Measurements from ENCODE around the gene ST3GAL2. TPM values are rescaled to one million over a fixed set of nuclear protein-coding genes. Genes with fewer than 3 reads are reported as not detected.

ST3GAL2 gene
- total and polyA plus RNA-seq, 9 of the 15 experiments (the other 6 are each of a cell fraction or from before 2014, with no cell fraction given), result 1.5 to 108 (median 34.3) TPM

DNA sequence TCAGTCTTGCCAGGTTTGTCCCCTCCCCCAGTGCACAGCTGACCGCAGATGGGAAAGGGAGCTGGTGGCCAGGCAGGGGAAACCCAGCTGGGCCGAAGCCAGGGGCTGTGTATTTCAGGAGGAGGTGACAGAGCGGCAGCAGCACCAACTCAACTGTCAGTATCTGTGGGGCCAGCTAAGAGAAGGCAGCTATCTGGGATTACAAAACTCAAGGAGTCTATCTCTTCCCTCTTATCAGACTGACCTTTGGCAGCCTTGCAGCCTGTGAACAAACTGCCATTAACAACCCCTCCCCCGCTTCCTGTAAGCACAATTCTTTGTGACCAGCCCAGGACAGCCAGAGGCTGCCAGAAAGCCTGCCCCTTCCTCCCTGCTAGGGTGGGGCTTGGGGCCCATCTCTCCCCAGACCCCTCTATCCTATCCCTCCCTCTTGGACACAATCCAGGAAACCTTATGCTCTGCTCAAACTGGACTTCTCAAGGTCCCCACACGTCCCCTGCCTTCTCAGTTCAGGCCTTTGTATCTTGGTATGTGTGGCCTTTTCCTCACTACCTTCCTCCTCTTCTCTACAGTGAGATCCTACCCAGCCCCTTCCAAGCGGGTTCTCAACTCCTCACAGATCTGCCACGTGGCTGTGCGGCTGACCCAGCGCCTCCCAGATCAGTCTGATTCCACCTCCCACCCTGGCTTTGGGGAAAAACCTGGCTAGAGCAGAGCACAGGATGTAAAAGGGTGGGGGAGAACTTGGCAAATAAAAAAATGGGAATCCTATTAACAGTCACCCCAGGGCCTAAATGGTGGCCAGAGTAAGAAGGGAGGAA, 10.5 kb downstream of the ST3GAL2 start (continued):
- TF ChIP-seq, protein P1, sequence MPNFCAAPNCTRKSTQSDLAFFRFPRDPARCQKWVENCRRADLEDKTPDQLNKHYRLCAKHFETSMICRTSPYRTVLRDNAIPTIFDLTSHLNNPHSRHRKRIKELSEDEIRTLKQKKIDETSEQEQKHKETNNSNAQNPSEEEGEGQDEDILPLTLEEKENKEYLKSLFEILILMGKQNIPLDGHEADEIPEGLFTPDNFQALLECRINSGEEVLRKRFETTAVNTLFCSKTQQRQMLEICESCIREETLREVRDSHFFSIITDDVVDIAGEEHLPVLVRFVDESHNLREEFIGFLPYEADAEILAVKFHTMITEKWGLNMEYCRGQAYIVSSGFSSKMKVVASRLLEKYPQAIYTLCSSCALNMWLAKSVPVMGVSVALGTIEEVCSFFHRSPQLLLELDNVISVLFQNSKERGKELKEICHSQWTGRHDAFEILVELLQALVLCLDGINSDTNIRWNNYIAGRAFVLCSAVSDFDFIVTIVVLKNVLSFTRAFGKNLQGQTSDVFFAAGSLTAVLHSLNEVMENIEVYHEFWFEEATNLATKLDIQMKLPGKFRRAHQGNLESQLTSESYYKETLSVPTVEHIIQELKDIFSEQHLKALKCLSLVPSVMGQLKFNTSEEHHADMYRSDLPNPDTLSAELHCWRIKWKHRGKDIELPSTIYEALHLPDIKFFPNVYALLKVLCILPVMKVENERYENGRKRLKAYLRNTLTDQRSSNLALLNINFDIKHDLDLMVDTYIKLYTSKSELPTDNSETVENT (CRISPR knock-in tag; IDR thresholded peaks at IDR 0.05), result no peak
- TF ChIP-seq, protein P2, sequence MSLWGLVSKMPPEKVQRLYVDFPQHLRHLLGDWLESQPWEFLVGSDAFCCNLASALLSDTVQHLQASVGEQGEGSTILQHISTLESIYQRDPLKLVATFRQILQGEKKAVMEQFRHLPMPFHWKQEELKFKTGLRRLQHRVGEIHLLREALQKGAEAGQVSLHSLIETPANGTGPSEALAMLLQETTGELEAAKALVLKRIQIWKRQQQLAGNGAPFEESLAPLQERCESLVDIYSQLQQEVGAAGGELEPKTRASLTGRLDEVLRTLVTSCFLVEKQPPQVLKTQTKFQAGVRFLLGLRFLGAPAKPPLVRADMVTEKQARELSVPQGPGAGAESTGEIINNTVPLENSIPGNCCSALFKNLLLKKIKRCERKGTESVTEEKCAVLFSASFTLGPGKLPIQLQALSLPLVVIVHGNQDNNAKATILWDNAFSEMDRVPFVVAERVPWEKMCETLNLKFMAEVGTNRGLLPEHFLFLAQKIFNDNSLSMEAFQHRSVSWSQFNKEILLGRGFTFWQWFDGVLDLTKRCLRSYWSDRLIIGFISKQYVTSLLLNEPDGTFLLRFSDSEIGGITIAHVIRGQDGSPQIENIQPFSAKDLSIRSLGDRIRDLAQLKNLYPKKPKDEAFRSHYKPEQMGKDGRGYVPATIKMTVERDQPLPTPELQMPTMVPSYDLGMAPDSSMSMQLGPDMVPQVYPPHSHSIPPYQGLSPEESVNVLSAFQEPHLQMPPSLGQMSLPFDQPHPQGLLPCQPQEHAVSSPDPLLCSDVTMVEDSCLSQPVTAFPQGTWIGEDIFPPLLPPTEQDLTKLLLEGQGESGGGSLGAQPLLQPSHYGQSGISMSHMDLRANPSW (CRISPR knock-in tag; IDR thresholded peaks at IDR 0.05), result no peak
- TF ChIP-seq, protein P3, sequence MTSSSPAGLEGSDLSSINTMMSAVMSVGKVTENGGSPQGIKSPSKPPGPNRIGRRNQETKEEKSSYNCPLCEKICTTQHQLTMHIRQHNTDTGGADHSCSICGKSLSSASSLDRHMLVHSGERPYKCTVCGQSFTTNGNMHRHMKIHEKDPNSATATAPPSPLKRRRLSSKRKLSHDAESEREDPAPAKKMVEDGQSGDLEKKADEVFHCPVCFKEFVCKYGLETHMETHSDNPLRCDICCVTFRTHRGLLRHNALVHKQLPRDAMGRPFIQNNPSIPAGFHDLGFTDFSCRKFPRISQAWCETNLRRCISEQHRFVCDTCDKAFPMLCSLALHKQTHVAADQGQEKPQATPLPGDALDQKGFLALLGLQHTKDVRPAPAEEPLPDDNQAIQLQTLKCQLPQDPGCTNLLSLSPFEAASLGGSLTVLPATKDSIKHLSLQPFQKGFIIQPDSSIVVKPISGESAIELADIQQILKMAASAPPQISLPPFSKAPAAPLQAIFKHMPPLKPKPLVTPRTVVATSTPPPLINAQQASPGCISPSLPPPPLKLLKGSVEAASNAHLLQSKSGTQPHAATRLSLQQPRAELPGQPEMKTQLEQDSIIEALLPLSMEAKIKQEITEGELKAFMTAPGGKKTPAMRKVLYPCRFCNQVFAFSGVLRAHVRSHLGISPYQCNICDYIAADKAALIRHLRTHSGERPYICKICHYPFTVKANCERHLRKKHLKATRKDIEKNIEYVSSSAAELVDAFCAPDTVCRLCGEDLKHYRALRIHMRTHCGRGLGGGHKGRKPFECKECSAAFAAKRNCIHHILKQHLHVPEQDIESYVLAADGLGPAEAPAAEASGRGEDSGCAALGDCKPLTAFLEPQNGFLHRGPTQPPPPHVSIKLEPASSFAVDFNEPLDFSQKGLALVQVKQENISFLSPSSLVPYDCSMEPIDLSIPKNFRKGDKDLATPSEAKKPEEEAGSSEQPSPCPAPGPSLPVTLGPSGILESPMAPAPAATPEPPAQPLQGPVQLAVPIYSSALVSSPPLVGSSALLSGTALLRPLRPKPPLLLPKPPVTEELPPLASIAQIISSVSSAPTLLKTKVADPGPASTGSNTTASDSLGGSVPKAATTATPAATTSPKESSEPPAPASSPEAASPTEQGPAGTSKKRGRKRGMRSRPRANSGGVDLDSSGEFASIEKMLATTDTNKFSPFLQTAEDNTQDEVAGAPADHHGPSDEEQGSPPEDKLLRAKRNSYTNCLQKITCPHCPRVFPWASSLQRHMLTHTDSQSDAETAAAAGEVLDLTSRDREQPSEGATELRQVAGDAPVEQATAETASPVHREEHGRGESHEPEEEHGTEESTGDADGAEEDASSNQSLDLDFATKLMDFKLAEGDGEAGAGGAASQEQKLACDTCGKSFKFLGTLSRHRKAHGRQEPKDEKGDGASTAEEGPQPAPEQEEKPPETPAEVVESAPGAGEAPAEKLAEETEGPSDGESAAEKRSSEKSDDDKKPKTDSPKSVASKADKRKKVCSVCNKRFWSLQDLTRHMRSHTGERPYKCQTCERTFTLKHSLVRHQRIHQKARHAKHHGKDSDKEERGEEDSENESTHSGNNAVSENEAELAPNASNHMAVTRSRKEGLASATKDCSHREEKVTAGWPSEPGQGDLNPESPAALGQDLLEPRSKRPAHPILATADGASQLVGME (CRISPR knock-in tag; IDR thresholded peaks at IDR 0.05), result 0 out of 2 replicates have a peak, but pooled peaks have one; percentile 36
- TF ChIP-seq CAMTA2 (CRISPR knock-in tag; conservative IDR thresholded peaks at IDR 0.05), result no peak
- peak; percentile 10; the same call in 1 of the 2 replicates for TF ChIP-seq KLF13 (tag; IDR thresholded peaks at IDR 0.05; ENCODE audit: borderline replicate concordance, low read depth)
- peak; percentile 97 for TF ChIP-seq FOXP1 (CRISPR knock-in tag; IDR thresholded peaks at IDR 0.05)
- TF ChIP-seq PHTF2 (CRISPR knock-in tag; IDR thresholded peaks at IDR 0.05), result 0 out of 2 replicates have a peak, but pooled peaks have one; percentile 49
- peak; percentile 85 for TF ChIP-seq POLR2A (conservative IDR thresholded peaks at IDR 0.05)
- peak in 1 of 2 experiments; percentile 92 for TF ChIP-seq NCOA2 (IDR thresholded peaks at IDR 0.05; ENCODE audit: partially characterized antibody in 2 of 2)
- peak; percentile 99 for TF ChIP-seq SOX6 (IDR thresholded peaks at IDR 0.05)
- no peak for TF ChIP-seq ZNF224 (CRISPR knock-in tag; IDR thresholded peaks at IDR 0.05)
- peak; percentile 79 for TF ChIP-seq RBFOX2 (IDR thresholded peaks at IDR 0.05; ENCODE audit: low read depth, low read length)
- peak; percentile 98 for TF ChIP-seq NCOA1 (IDR thresholded peaks at IDR 0.05; ENCODE audit: low read depth)
- TF ChIP-seq KHSRP (IDR thresholded peaks at IDR 0.05), result peak; percentile 72; the same call in 1 of the 2 replicates
- TF ChIP-seq ZBTB7A (IDR thresholded peaks at IDR 0.05; ENCODE audit: borderline replicate concordance, control insufficient read depth, low read depth, low read length), result peak; percentile 99
- 0 out of 2 replicates have a peak, but pooled peaks have one; percentile 3 for TF ChIP-seq GABPB2 (CRISPR knock-in tag; conservative IDR thresholded peaks at IDR 0.05)
- TF ChIP-seq ARNT (IDR thresholded peaks at IDR 0.05), result peak in 1 of 2 experiments; percentile 98

Measured in K562 (cell line).